ELR (cell line): ENCODE data around the gene HMG20A.

Experiments
- DNase-seq: peaks from one replicate; pipeline ENCODE4 v3.0.0-alpha.2; 2015; ENCODE audit warnings: low read depth

Gene HMG20A

GRCh38 chr15:77430652-77431051 is 10.0 kb downstream of the HMG20A start:
- no peak for DNase-seq

DNA sequence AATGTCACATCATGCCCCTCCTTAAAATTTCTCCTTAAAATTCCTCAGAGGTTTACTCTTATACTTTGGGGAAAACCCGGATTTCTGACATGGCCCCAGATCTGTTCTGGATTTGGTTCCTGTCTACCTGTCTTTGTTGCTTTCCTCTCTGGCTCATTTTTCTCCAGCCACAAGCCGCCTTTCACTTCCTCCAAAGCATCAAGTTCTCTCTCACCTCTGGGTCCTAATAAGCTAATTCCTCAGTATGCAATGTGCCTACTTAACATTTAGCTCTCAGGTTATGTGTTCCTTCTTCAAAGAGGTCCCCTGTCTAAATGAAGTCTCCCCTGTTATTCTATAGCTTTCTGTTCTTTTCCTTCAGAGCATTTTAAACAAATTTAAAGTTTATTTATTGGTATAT is 16.1 kb downstream of the HMG20A start:
- no peak for DNase-seq

- no peak for DNase-seq
Observed at GRCh38 chr15:77437264-77437663, 16.6 kb downstream of the HMG20A start.

GRCh38 chr15:77440378-77440999 is 19.8 kb downstream of the HMG20A start:
- DNase-seq = peak; percentile 88

DNA sequence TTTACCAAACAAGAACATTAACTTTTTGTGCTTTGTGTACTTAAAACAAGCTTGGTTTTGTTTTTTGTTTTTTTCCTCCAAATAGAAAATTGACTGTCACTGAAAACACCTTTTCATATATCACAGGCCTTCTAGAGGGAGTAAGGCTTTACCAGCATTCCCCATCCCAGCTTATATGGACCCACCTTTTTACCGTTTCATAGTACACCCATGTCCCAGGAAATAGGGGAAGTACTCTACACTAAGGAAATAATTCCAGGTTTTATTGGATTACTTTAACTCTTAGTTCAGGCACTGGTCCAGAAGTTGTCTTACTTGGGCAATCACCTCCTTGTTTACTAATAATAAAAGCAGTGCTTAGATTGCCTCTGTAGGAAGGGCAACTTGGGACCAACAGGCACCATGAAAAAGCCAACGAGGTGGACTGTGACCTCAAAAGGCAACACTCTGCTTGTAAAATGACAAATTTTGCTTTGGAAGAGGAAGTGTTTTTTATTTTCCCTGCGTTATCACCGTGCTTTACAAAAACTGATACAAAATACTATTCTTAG is 26.2 kb downstream of the HMG20A start:
- no peak for DNase-seq

- DNase-seq = no peak
Observed at GRCh38 chr15:77454265-77454664, 33.6 kb downstream of the HMG20A start.

- DNase-seq = no peak
Observed at GRCh38 chr15:77454951-77455350, 34.3 kb downstream of the HMG20A start.

DNA sequence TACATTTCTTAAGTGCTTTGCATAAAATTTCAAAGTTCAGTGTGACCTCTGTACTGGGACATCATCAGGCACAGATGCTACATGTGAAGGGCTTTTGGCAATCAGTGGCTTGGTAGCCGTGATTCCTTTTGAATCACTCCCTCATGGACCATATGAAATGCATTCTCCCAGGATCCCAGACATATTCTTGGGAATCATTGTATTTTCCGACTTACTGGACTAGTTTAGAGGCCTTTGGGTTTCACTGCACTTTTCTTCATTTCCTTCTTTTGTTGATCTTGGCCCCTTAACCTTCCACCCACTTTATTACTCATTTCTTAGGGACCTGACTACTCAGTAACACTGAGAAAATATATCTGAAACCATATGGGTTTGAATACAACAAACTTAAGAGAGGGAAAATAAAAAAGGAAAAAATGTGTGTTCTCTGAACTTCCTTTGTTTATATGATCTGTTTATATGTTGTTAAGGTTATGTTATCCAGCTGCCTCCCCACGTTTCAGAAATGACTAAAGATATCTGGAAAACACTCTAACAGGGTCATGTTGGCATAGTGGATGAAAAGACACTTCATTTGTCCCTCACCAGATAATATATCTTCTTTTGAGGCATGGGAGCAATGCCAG is 35.1 kb downstream of the HMG20A start:
- DNase-seq = peak; percentile 52

DNA sequence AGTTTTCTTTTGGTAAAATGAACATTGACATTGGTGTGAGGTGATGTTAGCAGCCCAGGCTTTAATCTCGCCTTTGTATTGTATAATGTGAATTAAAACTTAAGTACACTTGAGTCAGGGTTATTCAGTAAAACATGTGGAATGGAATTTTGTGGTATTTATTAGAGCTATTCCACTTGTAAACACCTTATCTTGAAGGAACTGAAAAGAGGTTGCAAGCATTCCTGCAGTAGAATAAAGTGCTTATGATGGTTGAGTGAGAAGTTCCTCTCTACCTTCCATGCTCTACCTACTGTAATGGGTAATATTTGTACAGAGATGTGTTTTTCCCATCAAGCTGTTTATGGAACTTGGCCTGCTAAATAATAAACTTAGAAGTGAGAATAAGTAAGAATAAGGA is 36.1 kb downstream of the HMG20A start:
- no peak for DNase-seq

- DNase-seq = peak; percentile 50
Observed at GRCh38 chr15:77457191-77457904, 36.7 kb downstream of the HMG20A start.

DNA sequence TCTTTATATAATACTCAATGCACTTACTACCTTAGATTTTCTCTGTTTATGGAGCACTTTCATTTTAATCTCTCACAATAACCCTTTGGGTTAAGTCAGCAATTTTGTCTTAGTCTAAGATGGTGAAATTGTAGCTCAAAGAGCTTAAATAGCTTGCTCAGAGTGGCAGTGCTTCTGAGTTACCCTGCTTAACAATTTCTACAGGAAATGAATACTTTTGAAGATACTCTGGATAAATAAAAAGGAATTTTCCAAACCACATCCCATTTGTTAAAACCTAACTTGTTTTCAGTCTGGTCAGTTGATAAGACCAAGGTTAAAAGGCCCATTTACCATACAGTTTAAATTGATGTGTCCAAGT is 37.2 kb downstream of the HMG20A start:
- peak; percentile 63 for DNase-seq

DNA sequence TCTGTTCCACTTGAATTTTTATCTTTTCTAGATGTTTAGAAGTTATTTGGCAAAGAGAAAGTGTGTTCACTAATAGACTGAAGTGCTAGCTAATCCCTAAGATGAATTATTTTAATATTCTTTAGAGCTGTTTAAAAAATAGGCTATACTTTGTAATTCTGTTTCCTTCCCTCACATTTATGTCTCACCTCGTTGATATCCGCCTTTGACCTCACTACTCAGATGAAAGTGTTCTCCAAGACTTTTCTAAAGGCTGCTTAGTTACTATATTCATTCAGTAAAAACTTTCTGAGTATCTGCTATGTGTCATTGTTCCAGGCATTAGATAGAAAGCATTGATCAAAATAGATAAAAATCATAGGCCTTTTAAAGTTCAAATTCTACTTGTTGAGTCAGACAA is 38.3 kb downstream of the HMG20A start:
- no peak for DNase-seq

GRCh38 chr15:77461486-77461885 is 40.8 kb downstream of the HMG20A start:
- peak; percentile 41 for DNase-seq

DNA sequence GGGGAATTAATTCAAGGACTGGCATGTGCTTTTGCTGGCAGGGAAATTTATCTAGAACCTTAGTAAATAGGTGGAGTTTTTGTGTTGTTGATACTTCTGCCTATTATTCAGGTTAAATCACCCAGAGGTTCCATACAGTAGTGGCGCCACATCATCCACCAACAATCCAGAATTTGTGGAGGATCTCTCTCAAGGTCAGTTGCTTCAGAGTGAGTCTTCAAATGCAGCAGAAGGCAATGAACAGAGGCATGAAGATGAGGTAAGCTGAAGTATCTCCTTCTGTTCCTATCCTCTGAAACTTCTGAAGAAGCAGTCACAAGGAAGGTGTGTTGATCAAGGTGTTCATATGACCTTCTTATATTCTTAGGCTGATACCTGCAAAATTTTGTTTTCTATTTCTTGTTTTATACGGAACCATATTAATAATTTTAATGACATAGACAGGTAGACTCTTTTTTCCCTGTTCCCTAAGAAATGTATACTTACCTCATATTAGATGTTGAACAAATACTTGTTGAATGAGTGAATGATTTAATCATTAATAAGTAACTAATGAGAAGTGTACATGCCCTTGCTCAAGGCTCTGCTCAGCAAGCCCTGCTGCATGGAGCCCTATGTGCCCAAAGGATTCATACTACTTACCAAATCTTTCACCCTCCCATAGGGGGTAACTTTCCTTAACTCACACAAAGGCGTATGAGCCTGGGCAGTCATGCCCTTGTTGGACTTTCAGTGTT is 43.6 kb downstream of the HMG20A start:
- DNase-seq = peak; percentile 46

DNA sequence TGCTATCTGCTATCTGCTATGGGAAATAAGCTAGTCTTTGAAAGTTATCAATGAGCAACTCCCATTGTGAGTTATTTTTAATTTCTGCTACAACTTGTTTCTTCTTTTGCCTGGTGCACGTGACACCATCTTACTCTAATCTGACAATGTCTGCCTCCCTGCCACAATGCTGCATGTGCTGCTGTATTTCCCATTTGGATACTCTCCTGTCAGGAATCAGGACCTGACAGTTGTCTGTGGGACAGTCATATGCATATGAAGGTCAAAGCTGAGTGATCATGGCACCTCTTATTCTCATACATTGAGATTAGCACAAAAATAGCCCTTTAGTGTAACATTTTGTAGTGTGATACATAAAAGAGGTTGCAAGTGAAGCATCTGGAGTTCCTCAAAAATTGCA is 45.8 kb downstream of the HMG20A start:
- DNase-seq = no peak

- no peak for DNase-seq
Observed at GRCh38 chr15:77468896-77469295, 48.2 kb downstream of the HMG20A start.

- DNase-seq = no peak
Observed at GRCh38 chr15:77470235-77470634, 49.5 kb downstream of the HMG20A start.

- no peak for DNase-seq
Observed at GRCh38 chr15:77473328-77473727, 52.6 kb downstream of the HMG20A start.

DNA sequence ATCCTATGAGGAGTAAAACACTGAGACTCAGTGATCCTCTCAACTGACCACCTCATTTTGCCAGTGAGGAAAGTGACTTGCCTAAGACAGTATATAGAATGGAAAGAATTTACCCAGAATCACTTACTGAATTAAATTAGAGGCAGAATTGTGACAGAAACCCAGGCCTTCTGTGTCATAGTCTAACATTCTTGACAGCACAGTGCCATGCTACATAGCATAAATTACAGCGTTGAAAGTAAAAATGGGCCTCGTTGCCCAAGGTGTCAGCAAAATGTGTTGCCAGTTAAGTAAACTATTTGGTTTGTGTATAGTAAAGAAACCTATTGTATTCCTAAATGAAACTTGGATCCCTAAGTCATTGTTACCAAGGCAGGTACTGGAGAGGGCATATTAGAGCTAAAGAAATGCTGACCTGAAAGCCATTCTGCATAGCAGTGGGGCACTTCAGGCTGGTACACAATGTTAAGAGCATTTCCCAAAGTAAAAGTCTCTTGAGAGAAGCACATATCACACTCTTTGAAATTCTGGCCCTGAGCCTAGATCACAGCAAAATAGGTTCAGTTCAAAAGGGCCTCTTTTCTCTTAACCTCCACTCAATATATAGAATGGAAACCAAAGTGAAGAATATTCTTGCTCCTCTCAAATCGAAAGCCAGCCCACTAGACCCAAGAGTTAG is 53.8 kb downstream of the HMG20A start:
- DNase-seq = no peak

GRCh38 chr15:77475001-77475400 is 54.3 kb downstream of the HMG20A start:
- no peak for DNase-seq

DNA sequence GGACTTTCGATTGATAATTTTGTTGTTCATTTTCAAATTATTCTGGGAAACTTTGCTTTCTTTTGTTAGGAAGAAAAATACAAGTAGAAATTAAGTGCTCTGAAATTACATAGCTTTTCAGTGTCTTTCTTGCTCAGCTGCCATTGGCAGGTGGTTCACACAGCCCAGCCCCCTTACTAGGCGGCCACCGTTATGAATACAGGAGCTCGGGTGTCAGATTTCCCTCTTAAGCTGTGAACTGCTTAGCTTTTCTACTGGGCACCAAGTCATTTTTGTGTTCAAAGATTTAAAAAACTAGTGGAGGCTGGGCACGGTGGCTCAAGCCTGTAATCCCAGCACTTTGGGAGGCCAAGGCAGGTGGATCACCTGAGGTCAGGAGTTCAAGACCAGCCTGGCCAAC is 55.2 kb downstream of the HMG20A start:
- no peak for DNase-seq

GRCh38 chr15:77476995-77477394 is 56.3 kb downstream of the HMG20A start:
- no peak for DNase-seq
